NCI-H187 treated with DMSO at 0.1 percent for 48 hours (cell line): Measurements from ENCODE around the gene ATP6V0D1.
"Not testable (repeated sequence)": the region's sequence is repeated elsewhere in the genome, so short reads cannot be mapped to it uniquely, and the experiment has no call there.

Source experiments
- DNase-seq: peaks from one replicate; lab custom pipeline; 2025; lab: John Stamatoyannopoulos, UW

Gene ATP6V0D1

DNA sequence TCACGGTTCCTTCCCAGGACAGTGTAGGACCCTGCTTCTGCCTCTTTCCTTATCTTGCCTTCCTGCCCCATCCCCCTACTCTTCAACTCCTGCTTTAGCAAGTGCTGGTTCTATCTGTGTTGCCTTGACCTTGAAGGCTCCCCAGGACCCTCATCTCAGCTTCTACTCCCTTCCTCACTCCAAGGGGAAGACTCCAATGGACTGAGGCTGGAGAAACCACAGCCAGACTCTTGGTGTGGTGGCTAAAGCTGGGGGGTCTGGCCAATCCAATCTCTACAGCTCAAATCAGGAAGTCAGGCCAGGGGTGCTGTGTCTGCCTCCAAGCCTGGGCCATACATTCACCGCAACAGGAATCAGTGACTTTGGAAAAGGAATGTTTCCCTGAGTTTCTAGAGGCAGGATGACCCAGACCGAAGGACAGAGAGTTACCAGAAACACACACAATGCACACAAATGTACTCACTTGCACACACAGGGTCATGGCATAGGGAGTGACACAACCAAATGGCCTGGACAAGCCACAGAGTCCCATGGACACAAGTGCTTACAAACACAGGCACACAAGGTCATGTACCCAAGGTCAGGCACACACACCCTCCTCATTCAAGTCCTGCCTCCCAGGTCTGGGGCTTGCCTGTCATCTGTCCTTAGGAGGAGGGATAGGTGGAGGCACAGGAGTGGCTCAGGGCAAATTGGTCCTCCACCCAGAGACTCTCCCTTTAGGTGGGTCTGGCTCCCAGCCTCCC lies 51.7 kb downstream of the ATP6V0D1 start:
- no peak for DNase-seq

DNA sequence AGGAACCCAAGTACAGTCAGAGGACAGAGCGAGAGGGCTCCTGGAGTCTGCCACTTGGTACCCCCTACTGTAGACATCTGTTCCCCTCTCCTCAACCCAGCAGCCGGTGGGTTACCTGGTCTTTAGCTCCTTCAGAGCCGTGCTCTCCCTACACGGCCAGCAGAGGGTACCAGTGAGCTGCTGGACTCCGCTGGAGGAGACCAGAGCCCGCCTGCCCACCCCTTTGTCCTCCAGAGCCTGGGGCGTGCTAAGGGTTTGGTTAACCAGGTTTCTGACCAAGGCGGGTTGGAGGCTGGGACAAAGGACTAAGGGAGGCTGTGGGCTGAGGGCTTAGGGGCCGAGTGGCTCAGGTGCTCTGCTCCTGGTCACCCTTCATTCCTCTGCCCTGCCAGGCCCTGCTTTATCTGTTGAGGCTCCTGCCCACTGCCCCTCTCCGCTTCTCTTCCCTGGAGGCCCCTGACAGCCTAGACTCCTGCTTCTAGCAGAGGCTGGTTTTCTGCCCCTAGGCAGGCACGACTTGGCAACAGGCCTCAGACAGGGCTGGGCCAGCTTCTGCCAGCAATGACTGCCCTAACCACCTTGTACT lies 52.7 kb downstream of the ATP6V0D1 start:
- no peak for DNase-seq

DNA sequence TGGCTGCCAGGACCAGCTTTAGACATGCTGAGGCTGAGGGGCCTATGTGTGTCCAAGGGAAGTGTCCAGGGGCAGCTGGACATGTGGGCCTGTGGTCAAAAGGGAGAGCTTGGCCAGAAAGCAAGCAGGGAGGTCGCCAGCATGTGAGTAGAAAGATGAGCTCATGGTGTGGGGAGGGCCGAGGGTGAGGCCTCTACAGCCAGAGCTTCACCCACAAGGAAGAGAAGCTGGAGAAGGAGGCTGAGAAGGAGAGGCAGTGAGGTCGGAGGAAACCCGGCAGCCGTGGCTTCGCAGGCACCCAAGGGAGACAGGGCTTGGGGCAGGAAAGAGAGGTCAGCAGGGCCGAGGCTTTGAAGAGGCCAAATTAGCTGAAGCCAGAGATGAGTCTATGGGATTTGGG lies 54.0 kb downstream of the ATP6V0D1 start:
- DNase-seq = no peak

DNA sequence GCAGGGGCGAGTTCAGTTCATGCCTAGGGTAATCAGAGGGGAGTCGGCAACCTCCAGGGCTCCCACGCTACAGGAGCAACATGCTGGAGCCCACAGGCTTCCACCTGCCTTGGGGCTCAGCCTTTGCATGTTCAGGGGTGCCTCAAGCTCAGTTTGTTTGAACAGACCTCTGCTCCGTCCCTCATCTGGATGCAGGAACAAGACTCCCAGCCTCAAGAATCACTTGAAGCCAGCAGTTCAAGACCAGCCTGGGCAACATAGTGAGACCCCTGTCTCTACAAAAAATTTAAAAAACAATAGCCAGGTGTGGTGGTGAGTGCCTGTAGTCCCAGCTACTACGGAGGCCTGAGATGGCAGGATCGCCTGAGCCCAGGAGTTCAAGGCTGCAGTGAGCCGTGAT lies 54.9 kb downstream of the ATP6V0D1 start:
- DNase-seq = no peak

DNA sequence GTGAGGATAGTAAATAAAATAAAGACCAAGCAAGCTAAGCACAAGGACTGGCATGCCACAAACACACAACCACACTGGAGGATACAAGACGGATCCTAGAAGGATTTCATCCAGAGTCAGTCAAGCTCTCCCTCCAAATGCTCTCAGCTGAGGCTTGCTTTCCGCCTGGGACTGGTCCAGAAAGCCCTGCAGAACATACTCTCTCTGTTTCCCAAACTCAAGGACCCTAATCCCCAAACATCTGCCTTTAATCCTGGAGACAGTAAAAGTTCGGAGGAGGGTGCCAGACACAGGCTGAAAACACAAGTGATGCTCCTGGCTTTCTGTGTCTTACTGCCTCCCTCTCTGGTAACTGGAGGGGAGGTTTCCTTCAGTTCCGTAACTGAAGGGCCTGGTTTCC lies 55.4 kb downstream of the ATP6V0D1 start:
- DNase-seq = no peak

DNA sequence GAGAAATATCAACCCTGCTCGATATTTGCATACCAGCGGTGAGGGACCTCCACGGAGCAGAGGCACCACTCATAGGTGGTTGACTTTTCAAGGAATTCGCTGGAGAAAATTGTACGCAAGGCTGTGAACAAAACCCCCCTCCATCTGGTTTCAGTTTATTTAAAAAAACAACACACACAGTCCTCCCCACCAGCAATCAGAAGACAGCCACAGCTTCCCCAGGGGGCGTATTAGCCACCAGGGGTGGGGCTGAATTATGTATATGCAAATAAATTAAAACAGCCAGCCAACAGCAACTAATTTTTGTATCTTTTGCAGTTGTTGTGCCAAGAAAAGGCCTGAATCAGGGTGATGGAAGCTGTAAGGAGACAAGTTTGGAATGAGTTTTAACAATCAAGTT lies 55.9 kb downstream of the ATP6V0D1 start:
- no peak for DNase-seq

DNA sequence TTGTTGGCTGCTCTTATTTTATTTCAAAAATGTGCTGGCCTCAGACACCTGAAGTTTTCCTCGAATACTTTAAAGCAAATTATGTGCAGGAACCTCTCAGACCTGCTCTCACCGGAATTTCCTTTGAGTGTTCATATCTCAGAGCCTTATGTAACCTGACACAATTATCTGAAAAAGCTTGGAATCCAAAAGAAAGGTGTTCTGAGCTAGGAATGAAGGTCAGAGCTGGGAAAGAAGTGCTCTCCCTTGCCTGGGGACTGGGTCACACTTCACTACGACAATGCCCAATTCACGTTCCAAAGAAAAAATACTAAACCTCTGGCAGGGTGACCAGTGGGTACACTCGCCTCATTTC lies 56.7 kb downstream of the ATP6V0D1 start:
- no peak for DNase-seq

DNA sequence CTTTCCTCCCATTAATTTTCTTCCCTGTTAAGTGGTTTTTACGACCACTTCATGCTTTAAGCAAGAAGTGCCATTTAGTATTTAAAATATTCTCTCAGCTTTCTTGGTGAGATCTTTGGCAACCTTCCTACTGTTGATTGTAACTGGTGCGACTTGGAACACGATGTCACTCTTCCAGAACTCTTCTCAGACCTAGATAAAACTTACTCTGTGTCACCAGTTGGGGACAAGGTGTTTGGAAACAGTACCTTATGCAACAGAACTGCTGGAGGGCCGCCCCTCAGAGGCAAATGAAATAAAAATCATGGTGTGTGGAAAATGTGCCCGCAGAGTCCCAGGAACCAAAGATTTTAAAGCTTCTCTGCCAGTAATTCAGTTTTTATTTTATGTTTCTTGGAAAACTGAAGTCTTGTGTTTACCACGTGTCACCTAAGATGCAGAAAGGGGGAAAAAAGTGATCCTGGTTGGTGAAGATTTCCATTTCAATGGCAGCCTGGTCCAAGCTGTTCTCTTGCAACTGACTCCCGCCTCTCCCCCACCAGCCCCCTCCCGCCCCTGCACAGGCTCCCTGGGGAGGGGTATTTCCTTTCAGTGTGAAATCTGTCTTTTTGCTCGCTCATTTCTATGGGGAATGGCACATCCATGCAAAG lies 57.2 kb downstream of the ATP6V0D1 start:
- DNase-seq = no peak

DNA sequence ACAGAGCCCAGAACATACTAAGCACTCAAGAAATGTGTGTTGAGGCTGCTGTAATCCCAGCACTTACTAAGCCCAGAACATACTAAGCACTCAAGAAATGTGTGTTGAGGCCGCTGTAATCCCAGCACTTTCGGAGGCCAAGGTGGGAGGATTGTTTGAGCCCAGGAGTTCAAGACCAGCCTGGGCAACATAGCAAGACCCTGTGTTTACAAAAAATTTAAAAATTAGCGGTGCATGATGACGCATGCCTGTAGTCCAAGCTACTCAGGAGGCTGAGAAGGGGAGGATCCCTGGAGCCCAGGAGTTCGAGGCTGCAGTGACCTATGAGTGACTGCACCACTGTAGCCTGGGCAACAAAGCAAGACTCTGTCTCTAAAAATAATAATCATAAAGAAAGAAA lies 57.9 kb downstream of the ATP6V0D1 start:
- no peak for DNase-seq

DNA sequence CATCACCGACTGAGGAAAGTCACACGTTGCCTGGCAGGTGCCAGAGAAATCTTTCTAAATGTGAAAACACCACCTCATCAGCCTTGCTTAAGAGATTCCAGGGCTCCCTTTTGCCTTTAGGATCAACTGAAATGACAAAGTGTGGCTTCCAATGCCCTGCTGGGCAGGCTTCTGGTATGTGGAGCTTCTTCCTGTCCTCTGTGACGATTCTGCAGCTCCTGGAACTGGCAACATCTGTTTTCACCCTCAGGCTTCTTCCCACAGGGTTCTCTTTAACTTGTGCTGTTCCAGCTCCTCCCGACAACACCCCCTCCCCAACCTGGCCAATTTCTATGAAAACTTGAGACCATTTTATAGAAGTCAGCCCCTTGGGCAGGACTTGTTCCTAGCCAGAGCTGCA lies 59.9 kb downstream of the ATP6V0D1 start:
- DNase-seq = no peak

DNA sequence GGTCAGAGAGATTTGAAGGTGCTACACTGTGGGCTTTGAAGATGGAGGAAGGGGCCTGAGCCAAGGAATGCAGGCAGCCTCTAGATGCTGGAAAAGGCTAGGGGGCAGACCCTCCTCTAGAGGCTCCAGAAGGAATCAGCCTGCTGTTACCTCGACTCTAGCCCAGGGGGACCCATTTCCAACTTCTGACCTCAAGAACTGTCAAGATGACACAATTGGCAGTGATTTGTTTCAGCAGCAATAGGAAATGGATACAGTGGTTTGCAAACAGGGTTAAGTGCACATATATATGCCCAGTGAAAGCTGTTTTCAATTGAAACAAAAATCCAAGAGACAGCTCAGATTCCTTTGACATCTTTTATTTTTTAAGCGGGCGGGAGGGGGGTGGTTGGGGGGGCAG lies 61.0 kb downstream of the ATP6V0D1 start:
- DNase-seq = no peak

DNA sequence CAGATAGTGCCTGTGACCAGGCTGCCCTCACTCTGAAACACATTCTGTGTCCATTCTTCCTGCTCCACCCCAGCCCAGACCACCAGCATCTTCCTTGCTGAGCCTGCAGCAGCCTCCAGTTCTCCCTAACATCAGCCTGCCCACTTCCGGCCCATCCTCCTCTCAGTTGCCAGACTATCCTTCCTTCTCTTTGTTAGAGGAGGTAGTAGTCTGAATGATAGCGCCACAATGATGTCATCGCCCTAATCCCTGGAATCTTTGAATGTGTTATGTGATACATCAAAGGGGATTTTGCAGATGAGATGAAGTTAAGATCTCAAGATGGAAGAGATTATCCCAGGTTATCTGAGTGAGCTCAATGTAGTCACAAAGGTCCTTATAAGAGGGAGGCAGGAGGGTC lies 61.5 kb downstream of the ATP6V0D1 start:
- DNase-seq = no peak

DNA sequence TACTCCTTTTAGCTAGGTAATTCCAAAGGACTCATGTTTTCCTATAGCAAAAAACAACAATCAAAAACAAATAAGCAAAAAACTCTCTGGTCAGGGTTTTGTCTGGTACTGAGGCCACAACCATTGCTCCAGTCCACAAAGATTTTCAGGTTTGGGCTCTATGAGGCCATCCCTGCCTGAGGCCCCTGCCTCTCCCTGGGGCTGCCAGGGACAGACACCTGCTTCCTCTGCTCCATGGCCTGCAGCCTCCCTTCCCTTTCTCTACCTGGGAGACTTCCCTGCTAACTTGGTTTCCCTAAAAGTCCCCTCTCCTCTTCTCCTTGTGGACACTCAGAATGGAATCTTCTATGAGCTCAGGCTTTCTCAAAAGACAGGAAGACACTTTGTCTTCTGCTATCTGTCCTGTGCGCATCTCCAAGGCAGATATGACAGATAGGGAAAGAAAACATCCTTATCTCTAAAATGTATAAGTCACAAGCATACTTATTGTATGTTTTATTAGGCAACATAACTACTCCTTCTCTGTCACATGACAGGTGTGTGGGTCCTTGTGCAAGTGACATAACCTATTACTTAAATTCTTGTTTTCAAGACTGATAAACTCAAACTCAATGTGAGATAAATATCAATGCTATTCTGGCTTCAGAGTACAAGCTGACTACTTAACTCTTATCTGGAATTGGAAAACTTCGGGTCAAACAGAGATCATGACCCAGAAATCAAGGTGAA lies 63.5 kb downstream of the ATP6V0D1 start:
- no peak for DNase-seq

DNA sequence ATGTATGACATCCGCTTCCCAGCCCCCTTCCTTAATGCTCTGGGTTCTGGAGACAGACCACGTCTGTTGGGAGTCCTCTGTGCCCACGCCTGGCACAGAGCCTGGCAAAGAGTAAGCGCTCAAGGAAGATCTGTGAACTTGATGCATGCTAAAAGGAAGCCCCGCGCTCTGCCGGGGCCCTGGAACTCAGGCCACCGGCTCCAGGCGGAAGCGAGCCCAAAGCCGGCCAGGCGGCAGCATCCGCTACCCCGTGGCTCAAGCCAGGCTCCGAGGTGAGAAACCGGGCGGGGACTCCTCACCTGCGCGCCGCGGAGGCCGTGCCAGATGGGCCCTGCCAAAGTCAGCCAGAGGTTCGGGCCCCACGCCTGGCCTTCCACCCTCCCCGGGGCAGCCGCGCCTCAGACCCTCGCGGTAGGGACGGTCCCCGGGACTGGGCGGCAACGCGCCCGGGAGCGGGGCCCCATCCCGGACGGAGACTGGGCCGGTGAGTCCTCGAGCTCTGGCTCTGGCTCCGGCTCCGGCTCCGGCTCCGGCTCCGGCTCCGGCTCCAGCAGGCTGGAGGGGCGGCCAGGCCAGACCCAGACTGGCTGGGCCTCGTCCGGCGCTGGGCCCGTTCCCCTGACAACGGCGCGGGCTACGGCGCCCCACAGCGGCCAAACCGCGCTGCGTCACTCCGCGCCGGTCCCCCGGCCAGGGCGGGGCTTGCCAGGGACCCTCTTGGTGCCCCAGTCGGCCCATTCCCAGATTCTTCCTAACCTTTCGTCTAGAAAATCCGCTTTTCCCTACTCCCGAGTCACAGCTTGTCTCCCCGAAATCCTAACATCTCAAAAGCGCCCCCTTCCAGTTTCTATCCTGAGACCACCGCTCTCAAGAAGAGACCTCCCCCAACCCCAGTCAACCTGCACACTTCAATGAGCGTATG lies 64.8 kb downstream of the ATP6V0D1 start, which contains the start of gene ZDHHC1:
TSS of gene ZDHHC1 (minus strand) at position 606 of the 922 bp plus-strand sequence. CDS start 8,702 bp downstream, outside the sequence.
- no peak for DNase-seq

DNA sequence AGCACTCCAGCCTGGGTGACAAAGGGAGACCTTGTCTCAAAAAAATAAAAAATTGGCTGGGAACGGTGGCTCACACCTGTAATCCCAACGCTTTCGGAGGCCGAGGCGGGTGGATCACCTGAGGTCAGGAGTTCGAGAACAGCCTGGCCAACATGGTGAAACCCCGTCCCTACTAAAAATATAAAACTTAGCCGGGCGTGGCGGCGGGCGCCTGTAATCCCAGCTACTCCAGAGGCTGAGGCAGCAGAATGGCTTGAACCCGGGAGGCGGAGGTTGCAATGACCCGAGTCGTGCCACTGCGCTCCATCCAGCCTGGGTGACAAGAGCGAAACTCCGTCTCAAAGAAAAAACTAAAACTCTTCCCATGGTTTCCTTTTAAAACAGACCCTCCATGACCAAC lies 65.5 kb downstream of the ATP6V0D1 start:
- not testable (repeated sequence) for DNase-seq

DNA sequence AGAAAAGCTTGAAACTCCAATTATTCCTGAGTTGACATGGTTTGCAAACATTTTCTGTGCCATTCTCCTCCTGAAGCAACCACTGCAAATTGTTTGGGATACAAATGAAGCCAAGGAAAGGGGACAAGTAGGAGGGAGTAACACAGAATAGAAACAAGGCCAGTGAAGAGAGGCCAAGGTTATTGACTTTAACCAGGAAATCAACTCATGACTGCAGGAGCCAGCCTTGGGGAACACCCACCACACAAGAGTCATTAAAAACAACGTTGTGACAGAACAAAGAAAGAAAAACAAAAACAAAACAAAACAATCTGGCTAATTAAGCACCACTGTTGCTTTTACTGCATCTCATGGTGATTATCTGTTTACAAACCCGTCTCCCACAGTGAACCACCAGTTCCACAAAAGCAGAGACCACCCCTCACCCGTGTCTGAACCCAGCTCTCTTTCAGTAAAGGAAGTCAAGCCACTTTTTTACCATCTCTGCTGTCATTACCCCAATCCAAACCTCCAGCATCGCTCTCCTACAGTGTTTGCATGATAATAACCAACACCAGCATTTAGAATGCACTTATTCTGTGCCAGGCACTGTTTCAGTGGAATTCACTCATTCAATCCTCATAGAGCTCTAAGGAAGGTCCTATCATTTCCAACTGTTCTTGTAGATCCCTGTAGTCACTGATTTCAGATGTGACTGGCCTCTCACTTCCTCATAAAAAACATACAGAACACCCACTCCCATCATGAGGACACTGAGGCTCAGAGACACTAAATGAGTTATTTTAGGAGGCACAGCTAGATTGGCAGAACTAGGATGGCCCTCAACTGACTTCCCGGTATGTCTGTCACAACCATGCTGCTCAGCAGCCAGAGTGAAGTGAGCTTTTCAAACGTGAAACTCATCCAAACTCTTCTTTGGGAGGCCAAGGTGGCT lies 66.7 kb downstream of the ATP6V0D1 start:
- no peak for DNase-seq

DNA sequence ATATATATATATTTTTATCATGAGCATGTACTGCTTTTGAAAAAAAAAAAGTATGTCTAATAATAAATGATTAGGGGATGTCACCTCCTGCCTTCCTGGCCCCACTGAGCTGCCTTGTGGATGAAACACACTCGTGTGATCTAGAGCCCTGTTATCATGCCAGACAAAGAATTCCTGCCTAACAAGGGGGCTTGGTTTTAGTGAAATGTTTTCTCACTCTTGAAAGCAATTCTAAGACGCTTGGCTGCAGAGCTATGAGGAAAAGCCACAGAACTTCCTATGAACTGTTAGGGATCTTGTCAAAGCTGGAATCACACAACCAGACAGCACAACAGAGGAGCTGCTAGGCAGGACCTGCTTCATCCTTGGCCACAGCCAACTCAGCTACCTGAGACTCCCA lies 68.7 kb downstream of the ATP6V0D1 start:
- no peak for DNase-seq

DNA sequence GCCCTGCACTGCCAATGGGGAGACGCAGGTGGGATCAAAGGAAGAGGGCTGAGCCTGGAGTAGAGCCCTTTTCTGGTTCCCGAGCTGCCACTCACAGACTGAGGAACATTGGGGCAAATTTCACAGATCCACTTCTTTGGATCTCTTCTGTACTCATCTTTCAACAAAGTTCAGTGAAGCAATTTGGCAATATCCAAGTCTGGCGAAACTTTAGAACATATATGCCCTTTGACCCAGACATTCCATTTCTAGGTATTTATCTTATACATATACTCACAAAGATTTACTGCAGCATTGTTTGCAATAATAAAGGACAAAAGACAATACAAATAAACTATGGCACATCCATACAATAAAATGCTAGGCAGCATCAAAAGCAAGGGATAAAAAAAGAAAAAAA lies 69.6 kb downstream of the ATP6V0D1 start:
- no peak for DNase-seq

DNA sequence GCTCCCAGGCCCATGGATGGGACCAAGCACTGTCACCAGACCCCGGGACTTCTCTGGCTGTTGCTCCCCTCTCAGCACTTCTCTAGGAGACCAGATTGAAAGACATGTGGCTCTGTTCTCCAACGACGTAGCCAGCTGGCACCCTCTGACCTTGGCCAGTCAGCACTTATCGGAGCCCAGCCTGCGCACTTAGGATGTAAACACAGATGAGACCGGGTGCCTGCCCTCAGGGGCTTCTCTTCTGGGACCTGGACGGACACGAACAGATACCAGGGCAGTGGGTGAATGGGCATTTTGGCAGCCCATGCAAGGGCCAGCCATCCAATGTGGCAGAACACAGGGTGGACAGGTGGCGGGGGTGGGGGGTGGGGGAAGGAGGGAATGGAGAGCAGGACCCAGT lies 71.3 kb downstream of the ATP6V0D1 start:
- DNase-seq = no peak

DNA sequence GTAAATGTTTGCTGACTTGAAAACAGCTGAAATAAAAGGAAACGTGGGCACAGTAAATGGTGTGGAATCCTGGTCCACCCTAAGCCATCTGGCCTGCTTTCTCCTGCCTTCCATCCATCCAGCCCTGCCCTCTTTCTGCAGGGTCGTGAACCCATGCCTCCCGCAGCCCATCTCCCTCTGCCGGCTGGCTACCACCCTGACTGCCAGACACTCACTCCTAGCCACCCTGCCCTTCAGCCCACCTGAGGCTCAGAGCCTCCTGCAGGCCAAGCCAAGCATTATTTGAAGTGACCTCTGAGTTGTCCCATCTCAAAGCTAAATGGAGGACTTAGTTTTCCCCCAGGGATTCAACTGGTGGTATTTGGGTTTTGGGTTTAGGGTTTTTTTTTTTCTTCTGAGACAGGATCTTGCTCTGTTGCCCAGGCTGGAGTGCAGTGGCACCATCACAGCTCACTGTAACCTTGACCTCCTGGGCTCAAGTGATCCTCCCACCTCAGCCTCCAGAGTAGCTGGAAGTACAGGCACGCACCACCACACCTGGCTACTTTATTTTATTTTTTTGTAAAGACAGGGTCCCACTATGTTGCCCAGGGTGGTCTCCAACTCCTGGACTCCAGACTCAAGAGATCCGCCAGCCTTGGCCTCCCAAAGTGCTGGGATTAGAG lies 73.0 kb downstream of the ATP6V0D1 start:
- no peak for DNase-seq
